Measurements from ENCODE around the gene TRAPPC2L.

TRAPPC2L gene

GRCh38 chr16:88871349-88871702 lies 14.4 kb downstream of the TRAPPC2L start:
- Histone ChIP-seq H3K4me1 (ENCODE audit: control insufficient read depth, insufficient read depth, low read length) (no peaks in the 10 kb centered on the region), H3K27me3 (ENCODE audit: control insufficient read depth, insufficient read depth, low read length) (peaks cover 5% of the 10 kb centered on the region; the same call in 1 of the 2 replicates), H3K36me3 (ENCODE audit: control insufficient read depth, insufficient read depth, low read length) (no peaks in the 10 kb centered on the region), H3K27ac (ENCODE audit: low read depth, low read length) (no peak overlapping the region), H3K9ac (ENCODE audit: low read length) (no peak overlapping the region), H3K4me3 (ENCODE audit: low read depth, low read length) (no peak overlapping the region), H3K9me3 (ENCODE audit: control insufficient read depth, insufficient read depth, low read depth, low read length) (no peaks in the 10 kb centered on the region)

DNA sequence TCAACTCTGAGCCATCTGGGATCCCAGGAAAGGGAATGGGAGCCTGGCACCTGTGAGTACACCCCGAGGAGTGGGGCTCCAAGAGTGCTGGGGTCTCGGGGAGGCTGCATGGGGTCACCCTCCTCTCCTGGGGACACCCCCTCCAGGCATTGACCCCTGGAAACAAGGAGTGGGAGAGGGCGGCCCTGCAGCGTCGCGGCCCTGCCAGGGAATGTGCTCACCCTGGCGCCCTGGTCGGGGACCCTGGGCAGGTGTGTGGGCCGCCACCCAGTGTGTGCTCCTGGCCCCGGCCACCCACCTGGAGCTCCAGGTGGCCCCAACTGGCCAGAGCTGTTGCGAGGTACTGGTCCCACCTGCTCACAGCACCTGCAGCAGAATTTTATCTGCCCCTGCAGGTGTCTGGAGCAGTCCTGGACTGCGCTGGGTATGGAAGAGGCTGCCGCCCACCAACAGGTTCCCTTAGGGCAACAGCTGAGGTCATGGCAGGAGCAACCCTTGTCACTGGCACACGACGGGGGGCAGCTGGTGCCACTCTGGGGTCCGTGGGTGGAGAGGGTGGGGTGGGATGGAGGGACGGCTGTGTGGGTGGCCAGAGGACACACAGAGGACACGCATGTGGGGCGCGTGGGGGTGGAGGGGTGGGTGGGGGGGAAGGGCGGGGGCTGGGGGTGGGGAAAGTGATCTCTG lies 14.9 kb downstream of the TRAPPC2L start:
- H3K27me3 ChIP-seq (ENCODE audit: control insufficient read depth, insufficient read depth, low read length), result peaks cover 5% of the 10 kb centered on the region; the same call in 1 of the 2 replicates

DNA sequence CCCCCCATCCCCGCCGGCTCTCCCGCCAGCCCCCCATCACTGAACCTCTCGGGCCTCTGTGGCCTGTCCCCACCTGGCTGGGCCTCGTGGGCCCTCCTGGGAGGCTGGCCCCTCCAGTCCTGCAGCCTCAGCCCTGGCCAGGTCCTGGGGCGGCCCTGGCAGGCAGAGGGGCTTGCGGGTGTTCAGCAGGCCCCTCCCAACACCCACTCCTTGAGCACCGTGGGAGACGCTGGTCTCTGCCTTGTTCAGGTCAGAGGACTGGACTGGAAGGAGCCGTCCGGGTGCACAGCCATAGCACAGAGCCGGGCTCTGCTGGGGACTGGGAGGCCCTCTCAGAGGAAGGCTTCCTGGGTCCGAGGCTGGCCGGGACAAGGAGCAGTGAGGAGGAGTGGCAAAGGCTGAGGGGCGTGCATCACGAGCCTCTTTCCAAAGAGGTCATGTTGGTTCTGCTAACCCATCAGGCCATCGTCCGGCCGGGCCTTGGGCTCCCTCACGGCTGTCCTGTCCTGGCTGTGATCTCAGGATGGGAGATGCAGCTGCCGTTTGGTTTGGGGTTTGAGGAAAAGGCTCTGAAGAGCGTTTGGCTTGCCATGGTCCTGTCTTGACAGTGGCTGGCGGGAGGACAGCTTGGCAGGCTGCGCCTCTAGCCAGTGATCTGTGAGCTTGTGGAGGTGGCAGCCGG lies 15.9 kb downstream of the TRAPPC2L start:
- no peaks in the 10 kb centered on the region for H3K4me1 ChIP-seq (ENCODE audit: control insufficient read depth, insufficient read depth, low read length)
- H3K4me3 ChIP-seq (ENCODE audit: low read depth, low read length), result no peak overlapping the region
- no peak overlapping the region for H3K27ac ChIP-seq (ENCODE audit: low read depth, low read length)
- peaks cover 5% of the 10 kb centered on the region; the same call in 1 of the 2 replicates for H3K27me3 ChIP-seq (ENCODE audit: control insufficient read depth, insufficient read depth, low read length)
- no peaks in the 10 kb centered on the region for H3K36me3 ChIP-seq (ENCODE audit: control insufficient read depth, insufficient read depth, low read length)
- H3K9ac ChIP-seq (ENCODE audit: low read length), result no peak overlapping the region
- no peaks in the 10 kb centered on the region for H3K9me3 ChIP-seq (ENCODE audit: control insufficient read depth, insufficient read depth, low read depth, low read length)

More for the DNA sequence above, 14.9 kb downstream of the TRAPPC2L start:
- Histone ChIP-seq H3K9me3 (ENCODE audit: control insufficient read depth, insufficient read depth, low read depth, low read length) (no peaks in the 10 kb centered on the region), H3K27ac (ENCODE audit: low read depth, low read length) (no peak overlapping the region), H3K9ac (ENCODE audit: low read length) (no peak overlapping the region), H3K36me3 (ENCODE audit: control insufficient read depth, insufficient read depth, low read length) (no peaks in the 10 kb centered on the region), H3K4me3 (ENCODE audit: low read depth, low read length) (no peak overlapping the region), H3K4me1 (ENCODE audit: control insufficient read depth, insufficient read depth, low read length) (no peaks in the 10 kb centered on the region)

- no peaks in the 10 kb centered on the region for H3K9me3 ChIP-seq (ENCODE audit: control insufficient read depth, insufficient read depth, low read depth, low read length)
- H3K9ac ChIP-seq (ENCODE audit: low read length), result no peak overlapping the region
- H3K4me3 ChIP-seq (ENCODE audit: low read depth, low read length), result no peak overlapping the region
- H3K4me1 ChIP-seq (ENCODE audit: control insufficient read depth, insufficient read depth, low read length), result no peaks in the 10 kb centered on the region
- H3K27me3 ChIP-seq (ENCODE audit: control insufficient read depth, insufficient read depth, low read length), result no peaks in the 10 kb centered on the region
- H3K27ac ChIP-seq (ENCODE audit: low read depth, low read length), result no peak overlapping the region
- H3K36me3 ChIP-seq (ENCODE audit: control insufficient read depth, insufficient read depth, low read length), result no peaks in the 10 kb centered on the region
Measured at GRCh38 chr16:88874938-88875599, 18.1 kb downstream of the TRAPPC2L start.

DNA sequence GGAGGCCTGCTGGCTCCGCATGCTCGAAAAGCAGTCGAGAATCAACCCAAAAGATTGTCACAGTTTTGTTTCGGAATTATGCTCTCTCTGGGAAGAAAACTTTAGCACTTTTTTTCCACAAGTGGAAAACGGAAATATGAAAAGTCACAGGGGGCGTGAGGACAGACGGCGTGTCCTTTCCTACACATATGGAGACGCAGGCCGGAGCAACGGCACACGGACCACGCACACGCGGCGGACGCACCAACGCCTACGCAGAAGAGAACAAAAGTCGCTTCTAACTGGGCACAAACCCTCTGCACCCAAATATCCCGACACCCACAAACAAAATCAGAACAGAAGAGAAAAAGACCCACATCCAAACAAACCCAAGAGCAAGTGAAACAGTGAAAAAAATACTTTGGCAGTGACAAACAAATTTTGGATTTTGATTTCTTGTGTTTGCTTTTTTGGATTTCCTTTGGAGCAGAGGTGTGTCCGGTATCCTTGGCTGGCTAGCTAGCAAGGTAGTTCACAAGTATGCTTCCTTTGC lies 18.8 kb downstream of the TRAPPC2L start:
- peaks cover 2% of the 10 kb centered on the region; the same call in 1 of the 2 replicates for H3K27me3 ChIP-seq (ENCODE audit: control insufficient read depth, insufficient read depth, low read length)
- H3K9ac ChIP-seq (ENCODE audit: low read length), result no peak overlapping the region
- H3K27ac ChIP-seq (ENCODE audit: low read depth, low read length), result no peak overlapping the region
- H3K36me3 ChIP-seq (ENCODE audit: control insufficient read depth, insufficient read depth, low read length), result no peaks in the 10 kb centered on the region
- no peaks in the 10 kb centered on the region for H3K9me3 ChIP-seq (ENCODE audit: control insufficient read depth, insufficient read depth, low read depth, low read length)
- H3K4me3 ChIP-seq (ENCODE audit: low read depth, low read length), result no peak overlapping the region
- H3K4me1 ChIP-seq (ENCODE audit: control insufficient read depth, insufficient read depth, low read length), result no peaks in the 10 kb centered on the region

DNA sequence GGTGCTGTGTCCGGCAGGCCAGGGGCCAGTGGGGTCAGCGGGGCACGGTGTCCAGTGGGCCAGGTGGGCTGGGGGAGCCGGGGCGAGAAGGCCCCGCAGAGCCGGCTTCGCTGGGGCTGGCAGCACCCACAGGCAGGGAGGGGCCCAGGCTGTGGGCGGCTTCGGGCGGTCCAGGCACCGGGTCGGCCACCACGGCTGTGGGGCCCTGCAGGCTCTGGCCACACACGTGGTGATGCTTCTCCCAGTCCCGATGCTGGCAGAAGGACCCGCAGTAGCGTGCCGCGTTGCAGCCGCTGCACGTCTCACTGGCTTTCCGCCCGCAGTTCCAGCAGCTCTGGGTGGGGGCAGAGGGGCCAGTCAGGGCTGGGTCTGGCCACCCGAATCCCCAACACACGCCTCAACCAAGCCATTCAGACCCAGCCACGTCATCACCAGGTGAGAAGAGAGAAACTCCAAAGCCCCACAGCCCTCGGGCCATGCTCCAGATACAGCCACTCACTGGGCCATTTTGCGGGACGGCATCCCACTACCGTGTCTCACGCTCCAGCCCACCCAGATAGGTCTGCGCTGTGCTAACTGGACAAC lies 20.1 kb downstream of the TRAPPC2L start:
- peaks cover 7% of the 10 kb centered on the region; the same call in 1 of the 2 replicates for H3K27me3 ChIP-seq (ENCODE audit: control insufficient read depth, insufficient read depth, low read length)
- no peak overlapping the region for H3K9ac ChIP-seq (ENCODE audit: low read length)
- no peaks in the 10 kb centered on the region for H3K9me3 ChIP-seq (ENCODE audit: control insufficient read depth, insufficient read depth, low read depth, low read length)
- H3K27ac ChIP-seq (ENCODE audit: low read depth, low read length), result no peak overlapping the region
- no peaks in the 10 kb centered on the region for H3K36me3 ChIP-seq (ENCODE audit: control insufficient read depth, insufficient read depth, low read length)
- H3K4me1 ChIP-seq (ENCODE audit: control insufficient read depth, insufficient read depth, low read length), result no peaks in the 10 kb centered on the region
- no peak overlapping the region for H3K4me3 ChIP-seq (ENCODE audit: low read depth, low read length)

DNA sequence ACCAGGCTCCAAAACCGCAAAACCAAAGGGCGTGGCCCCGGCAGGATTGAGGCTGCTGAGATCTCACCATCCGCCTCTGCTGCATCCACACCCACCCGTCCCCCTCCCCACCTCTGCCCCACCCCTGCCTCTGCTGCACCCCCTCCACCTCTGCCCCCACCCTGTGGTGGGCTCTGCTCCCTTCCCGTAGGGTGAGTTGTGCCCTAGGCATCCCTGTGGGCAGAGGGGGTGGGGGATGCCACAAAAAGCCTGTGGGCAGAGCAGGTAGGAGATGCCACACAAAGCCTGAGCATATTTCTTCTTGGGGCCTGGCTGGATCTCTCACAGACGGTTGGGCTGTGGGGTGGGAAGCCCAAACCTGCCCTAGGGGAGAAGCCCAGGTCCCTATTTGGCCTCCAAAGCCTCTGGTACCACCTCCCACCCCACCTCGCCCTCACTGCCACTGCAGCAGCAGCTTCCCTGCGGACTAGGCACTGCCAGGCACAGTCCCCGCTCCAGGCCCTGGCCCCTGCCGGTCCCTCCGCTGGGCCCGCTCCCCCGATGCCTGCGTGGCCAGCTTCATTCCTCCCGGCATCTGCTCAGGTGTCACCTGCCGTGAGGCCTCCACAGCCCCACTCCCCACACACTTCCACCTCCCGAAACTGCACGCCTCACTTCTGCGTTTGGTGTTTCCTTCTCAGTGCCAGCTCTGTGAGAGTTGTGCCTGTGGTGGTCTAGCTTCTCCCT lies 20.8 kb downstream of the TRAPPC2L start:
- no peaks in the 10 kb centered on the region for H3K36me3 ChIP-seq (ENCODE audit: control insufficient read depth, insufficient read depth, low read length)

GRCh38 chr16:88878356-88878755 lies 21.4 kb downstream of the TRAPPC2L start:
- Histone ChIP-seq H3K36me3 (ENCODE audit: control insufficient read depth, insufficient read depth, low read length) (no peaks in the 10 kb centered on the region), H3K27ac (ENCODE audit: low read depth, low read length) (no peak overlapping the region), H3K4me1 (ENCODE audit: control insufficient read depth, insufficient read depth, low read length) (no peaks in the 10 kb centered on the region), H3K27me3 (ENCODE audit: control insufficient read depth, insufficient read depth, low read length) (peaks cover 7% of the 10 kb centered on the region; the same call in 1 of the 2 replicates), H3K4me3 (ENCODE audit: low read depth, low read length) (no peak overlapping the region), H3K9me3 (ENCODE audit: control insufficient read depth, insufficient read depth, low read depth, low read length) (no peaks in the 10 kb centered on the region), H3K9ac (ENCODE audit: low read length) (no peak overlapping the region)

More for the DNA sequence above, 20.8 kb downstream of the TRAPPC2L start:
- H3K4me1 ChIP-seq (ENCODE audit: control insufficient read depth, insufficient read depth, low read length), result no peaks in the 10 kb centered on the region
- H3K27ac ChIP-seq (ENCODE audit: low read depth, low read length), result no peak overlapping the region
- H3K27me3 ChIP-seq (ENCODE audit: control insufficient read depth, insufficient read depth, low read length), result peaks cover 7% of the 10 kb centered on the region; the same call in 1 of the 2 replicates
- H3K9ac ChIP-seq (ENCODE audit: low read length), result no peak overlapping the region
- no peak overlapping the region for H3K4me3 ChIP-seq (ENCODE audit: low read depth, low read length)
- H3K9me3 ChIP-seq (ENCODE audit: control insufficient read depth, insufficient read depth, low read depth, low read length), result no peaks in the 10 kb centered on the region

GRCh38 chr16:88878967-88879787 lies 22.2 kb downstream of the TRAPPC2L start:
- H3K27me3 ChIP-seq (ENCODE audit: control insufficient read depth, insufficient read depth, low read length), result peaks cover 7% of the 10 kb centered on the region; the same call in 1 of the 2 replicates
- no peaks in the 10 kb centered on the region for H3K4me1 ChIP-seq (ENCODE audit: control insufficient read depth, insufficient read depth, low read length)
- H3K9me3 ChIP-seq (ENCODE audit: control insufficient read depth, insufficient read depth, low read depth, low read length), result no peaks in the 10 kb centered on the region
- H3K36me3 ChIP-seq (ENCODE audit: control insufficient read depth, insufficient read depth, low read length), result no peaks in the 10 kb centered on the region
- no peak overlapping the region for H3K27ac ChIP-seq (ENCODE audit: low read depth, low read length)
- no peak overlapping the region for H3K9ac ChIP-seq (ENCODE audit: low read length)
- no peak overlapping the region for H3K4me3 ChIP-seq (ENCODE audit: low read depth, low read length)

DNA sequence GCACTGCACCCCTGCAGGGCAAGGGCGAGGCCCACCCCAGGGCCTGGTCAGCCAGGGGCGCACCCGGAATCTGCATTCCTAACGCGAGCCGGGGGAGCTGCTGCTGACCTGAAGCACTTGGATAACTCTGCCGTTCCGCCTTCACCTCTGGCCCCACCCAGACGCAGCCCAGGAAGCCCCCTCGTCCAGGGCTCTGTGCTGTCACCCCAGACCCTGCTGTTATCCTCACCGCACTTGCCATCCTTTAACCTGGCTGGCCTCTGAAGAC lies 22.8 kb downstream of the TRAPPC2L start:
- no peak overlapping the region for H3K9ac ChIP-seq (ENCODE audit: low read length)
- no peaks in the 10 kb centered on the region for H3K36me3 ChIP-seq (ENCODE audit: control insufficient read depth, insufficient read depth, low read length)
- no peaks in the 10 kb centered on the region for H3K9me3 ChIP-seq (ENCODE audit: control insufficient read depth, insufficient read depth, low read depth, low read length)
- H3K4me3 ChIP-seq (ENCODE audit: low read depth, low read length), result no peak overlapping the region
- peaks cover 7% of the 10 kb centered on the region; the same call in 1 of the 2 replicates for H3K27me3 ChIP-seq (ENCODE audit: control insufficient read depth, insufficient read depth, low read length)
- no peak overlapping the region for H3K27ac ChIP-seq (ENCODE audit: low read depth, low read length)
- no peaks in the 10 kb centered on the region for H3K4me1 ChIP-seq (ENCODE audit: control insufficient read depth, insufficient read depth, low read length)

All from HUES6 (cell line).